SK-N-SH (cell line): ENCODE measurements around the gene AHCYL2. TPM values are rescaled to one million over a fixed set of nuclear protein-coding genes. Genes with fewer than 3 reads are reported as not detected.

Source experiments
- CTCF ChIA-PET: fragments of 300-600, 350-600 bp; formaldehyde crosslinking; extraction: SDS; loops from one replicate; lab custom pipeline; 2021; lab: Yijun Ruan, JAX
- POLR2A ChIA-PET: fragments of 350-600 bp; sonication (Branson Sonifier 250); formaldehyde crosslinking; extraction: SDS; loops from one replicate; lab custom pipeline; 2020; ENCODE audit warnings: antibody characterized with exemption, inconsistent platforms; lab: Yijun Ruan, JAX
- DNase-seq: peaks from one replicate; pipeline ENCODE4 v3.0.0; 2012
- H2AFZ ChIP-seq: fragments of 200-600 bp; sonication (generic); 2 replicates; pipeline ENCODE4 v1.8.1; 2016; ENCODE audit warnings: antibody characterized with exemption, mild to moderate bottlenecking, low read depth
- H3F3A ChIP-seq: fragments of 200-600 bp; sonication (generic); replicated peaks from 2 replicates; pipeline ENCODE3; 2016; ENCODE audit warnings: antibody characterized with exemption, mild to moderate bottlenecking; ENCODE audit not compliant: insufficient read depth
- H3K27ac ChIP-seq, 2 experiments: fragments of 200-500 bp in 1 of 2; fragments of 200-600 bp in 1 of 2; sonication (Bioruptor generic) in 1 of 2; sonication (generic), shearing (Covaris generic) in 1 of 2; 2 replicates each; pipeline versions ENCODE4 v1.5.1 to v1.6.1; 2014 to 2016; ENCODE audit warnings: low read depth in 2 of 2, inconsistent platforms in 1 of 2, low read length in 1 of 2, mild to moderate bottlenecking in 1 of 2, mixed read lengths in 1 of 2
- H3K27me3 ChIP-seq: fragments of 200-600 bp; sonication (generic), shearing (Covaris generic); 2 replicates; pipeline ENCODE4 v1.6.1; 2016; ENCODE audit warnings: mixed run types; ENCODE audit not compliant: insufficient read depth
- H3K36me3 ChIP-seq, 2 experiments: fragments of 200-500 bp in 1 of 2; fragments of 200-600 bp in 1 of 2; sonication (Bioruptor generic) in 1 of 2; sonication (generic) in 1 of 2; replicated peaks in 1 of 2; 2 replicates each; pipeline versions ENCODE3 to v1.5.1; 2014 to 2016; ENCODE audit warnings: low read length in 1 of 2, mild to moderate bottlenecking in 1 of 2; ENCODE audit not compliant: insufficient read depth in 2 of 2, control insufficient read depth in 1 of 2
- H3K4me1 ChIP-seq, 2 experiments: fragments of 200-500 bp in 1 of 2; fragments of 200-600 bp in 1 of 2; sonication (Bioruptor generic) in 1 of 2; sonication (generic), shearing (Covaris generic) in 1 of 2; 2 replicates each; pipeline versions ENCODE4 v1.5.1 to v1.6.1; 2014 to 2016; ENCODE audit warnings: low read depth in 1 of 2, low read length in 1 of 2, mixed run types in 1 of 2; ENCODE audit not compliant: insufficient read depth in 2 of 2, control insufficient read depth in 1 of 2
- H3K4me2 ChIP-seq: fragments of 200-600 bp; sonication (generic), shearing (Covaris generic); 2 replicates; pipeline ENCODE4 v1.6.1; 2017; ENCODE audit warnings: mixed run types
- H3K4me3 ChIP-seq, 2 experiments: fragments of 200-500 bp in 1 of 2; fragments of 200-600 bp in 1 of 2; sonication (Bioruptor generic) in 1 of 2; sonication (generic), shearing (Covaris generic) in 1 of 2; 2 replicates each; pipeline versions ENCODE4 v1.5.1 to v1.8.1; 2014 to 2016; ENCODE audit warnings: low read depth in 2 of 2, inconsistent platforms in 1 of 2, low read length in 1 of 2, mild to moderate bottlenecking in 1 of 2, mixed read lengths in 1 of 2, moderate library complexity in 1 of 2
- H3K79me2 ChIP-seq: fragments of 200-600 bp; sonication (generic); 2 replicates; pipeline ENCODE4 v1.8.1; 2017; ENCODE audit warnings: mild to moderate bottlenecking; ENCODE audit not compliant: insufficient read depth
- H3K9ac ChIP-seq: fragments of 200-600 bp; sonication (generic); 2 replicates; pipeline ENCODE4 v1.6.1; 2017; ENCODE audit warnings: mixed run types
- H3K9me2 ChIP-seq: fragments of 200-600 bp; sonication (generic); 2 replicates; pipeline ENCODE4 v1.6.1; 2017; ENCODE audit warnings: mixed run types
- H3K9me3 ChIP-seq: fragments of 200-600 bp; sonication (generic); 2 replicates; pipeline ENCODE4 v1.6.1; 2017; ENCODE audit warnings: mixed run types, mild to moderate bottlenecking, moderate library complexity
- H4K20me1 ChIP-seq: fragments of 200-600 bp; sonication (generic); 2 replicates; pipeline ENCODE4 v1.6.1; 2017; ENCODE audit warnings: mild to moderate bottlenecking, mixed run types; ENCODE audit not compliant: insufficient read depth
- CHD2 ChIP-seq: fragments of 150-350 bp; IDR thresholded peaks from 2 replicates; pipeline ENCODE4 v1.6.1; 2018; ENCODE audit warnings: low read length; ENCODE audit not compliant: partially characterized antibody
- ELF1 ChIP-seq: IDR thresholded peaks from 2 replicates; pipeline ENCODE4 v1.4.0; 2012
- EP300 ChIP-seq, 2 experiments: IDR thresholded peaks; 2 replicates each; pipeline versions ENCODE4 v1.4.0 to v1.6.1; 2012; ENCODE audit warnings: borderline replicate concordance in 1 of 2, low read depth in 1 of 2, low read length in 1 of 2
- FOSL2 ChIP-seq: IDR thresholded peaks from 2 replicates; pipeline ENCODE4 v1.4.0; 2012; ENCODE audit warnings: low read depth, mild to moderate bottlenecking, moderate library complexity, borderline replicate concordance
- FOXJ3 ChIP-seq: sonication (generic); formaldehyde crosslinking; IDR thresholded peaks from 2 replicates; pipeline ENCODE4 v1.5.1; 2020; ENCODE audit warnings: mild to moderate bottlenecking, missing genetic modification reagents
- FOXM1 ChIP-seq: IDR thresholded peaks from 2 replicates; pipeline ENCODE4 v1.4.0; 2012; ENCODE audit warnings: low read depth, mild to moderate bottlenecking
- JUND ChIP-seq: IDR thresholded peaks from 2 replicates; pipeline ENCODE4 v1.4.0; 2012
- MEF2A ChIP-seq: IDR thresholded peaks from 2 replicates; pipeline ENCODE4 v1.4.0; 2012; ENCODE audit warnings: low read depth, borderline replicate concordance
- MXI1 ChIP-seq: IDR thresholded peaks from 2 replicates; pipeline ENCODE4 v1.6.1; 2012; ENCODE audit warnings: mild to moderate bottlenecking, low read depth, low read length, improper control_type of control experiment
- NRF1 ChIP-seq: IDR thresholded peaks from 2 replicates; pipeline ENCODE4 v1.6.1; 2012; ENCODE audit warnings: low read depth, mild to moderate bottlenecking, low read length
- RFX5 ChIP-seq: IDR thresholded peaks from 2 replicates; pipeline ENCODE4 v1.6.1; 2012; ENCODE audit warnings: mild to moderate bottlenecking, improper control_type of control experiment, low read length
- RXRA ChIP-seq: IDR thresholded peaks from 2 replicates; pipeline ENCODE4 v1.4.0; 2012; ENCODE audit warnings: low read depth, mild to moderate bottlenecking, borderline replicate concordance
- SMC3 ChIP-seq: IDR thresholded peaks from 2 replicates; pipeline ENCODE4 v1.6.1; 2012; ENCODE audit warnings: low read depth, low read length, improper control_type of control experiment
- TAF1 ChIP-seq: IDR thresholded peaks from 2 replicates; pipeline ENCODE4 v1.6.1; 2012; ENCODE audit warnings: low read depth, mild to moderate bottlenecking, low read length, moderate library complexity, borderline replicate concordance
- TEAD4 ChIP-seq: IDR thresholded peaks from 2 replicates; pipeline ENCODE4 v1.4.0; 2012; ENCODE audit warnings: mild to moderate bottlenecking, borderline replicate concordance; ENCODE audit not compliant: insufficient read depth
- WGBS: methylation state at CpG from one replicate; pipeline ENCODE4 v1.1.6; 2017; ENCODE audit warnings: low lambda C conversion rate; 5-methylcytosine and 5-hydroxymethylcytosine counted together
- polyA plus RNA-seq, 3 experiments: library from polyadenylated mRNA; depleted of rRNA; stranded (reverse); fragments of >200 nt; gene quantifications; 2 replicates each; pipeline ENCODE4 v1.2.3, GENCODE V29; 2012
- TF ChIP-seq, protein P1 (sequence below): fragments of 150-350 bp; IDR thresholded peaks from 2 replicates; pipeline ENCODE4 v1.6.1; 2016; ENCODE audit warnings: mild to moderate bottlenecking, low read depth, low read length
- TF ChIP-seq, protein P2 (sequence below): fragments of 150-350 bp; IDR thresholded peaks from 2 replicates; pipeline ENCODE4 v1.6.1; 2017; ENCODE audit warnings: antibody characterized with exemption, low read length, low read depth, borderline replicate concordance
- TF ChIP-seq, protein P3 (sequence below): IDR thresholded peaks from 2 replicates; pipeline ENCODE4 v1.4.0; 2012; ENCODE audit warnings: low read depth, borderline replicate concordance

AHCYL2 gene
- polyA plus RNA-seq, 1 of the 3 experiments (the other 2 are of a cell fraction): 20.4 TPM

DNA sequence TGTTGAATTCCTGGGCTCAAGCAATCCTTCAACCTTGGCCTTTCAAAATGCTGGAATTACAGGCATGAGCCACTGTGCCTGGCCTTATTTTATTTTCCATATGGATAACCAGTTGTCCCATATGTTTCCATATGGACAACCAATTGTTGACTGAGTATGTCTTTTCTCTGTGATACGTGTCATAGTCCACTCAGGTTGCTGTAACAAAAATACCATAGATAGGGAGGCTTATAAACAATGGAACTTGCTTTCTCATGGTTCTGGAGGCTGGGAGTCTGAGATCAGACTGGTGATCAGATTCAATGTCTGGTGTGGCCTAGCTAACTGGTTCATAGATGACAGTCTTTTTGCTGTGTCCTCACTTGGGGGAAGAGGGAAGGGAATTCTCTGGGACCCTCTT, 19.4 kb downstream of the AHCYL2 start (continued):
- TF ChIP-seq TAF1 (no peak), MEF2A (no peak), SMC3 (no peak), MXI1 (no peak), ELF1 (no peak)
- TF ChIP-seq, all 33 proteins: peak for 0

DNA sequence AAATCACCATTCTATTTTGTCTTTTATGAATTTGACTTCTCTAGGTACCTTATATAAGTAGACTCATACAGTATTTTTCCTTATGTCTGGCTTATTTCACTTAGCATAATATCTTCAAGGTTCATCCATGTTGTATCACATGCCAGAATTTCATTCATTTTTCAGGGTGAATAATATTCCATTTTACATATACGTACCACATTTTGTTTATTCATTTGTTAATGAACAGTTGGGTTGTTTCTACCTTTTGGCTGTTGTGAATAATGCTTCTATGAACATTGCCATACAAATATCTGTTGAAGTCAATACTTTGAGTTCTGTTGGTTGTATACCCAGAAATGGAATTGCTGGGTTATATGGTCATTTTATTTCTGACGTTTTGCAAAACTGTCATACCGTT, 20.7 kb downstream of the AHCYL2 start:
- POLR2A ChIA-PET: no interaction called here

More for the DNA sequence above, 20.7 kb downstream of the AHCYL2 start:
- no peaks in the 10 kb centered on the region; a peak in 1 of 4 replicates for H3K4me1 ChIP-seq
- peaks cover 0 to 5% of the 10 kb centered on the region in 2 experiments for H3K36me3 ChIP-seq
- no peak overlapping the region for H2AFZ ChIP-seq
- TF ChIP-seq, protein P1, sequence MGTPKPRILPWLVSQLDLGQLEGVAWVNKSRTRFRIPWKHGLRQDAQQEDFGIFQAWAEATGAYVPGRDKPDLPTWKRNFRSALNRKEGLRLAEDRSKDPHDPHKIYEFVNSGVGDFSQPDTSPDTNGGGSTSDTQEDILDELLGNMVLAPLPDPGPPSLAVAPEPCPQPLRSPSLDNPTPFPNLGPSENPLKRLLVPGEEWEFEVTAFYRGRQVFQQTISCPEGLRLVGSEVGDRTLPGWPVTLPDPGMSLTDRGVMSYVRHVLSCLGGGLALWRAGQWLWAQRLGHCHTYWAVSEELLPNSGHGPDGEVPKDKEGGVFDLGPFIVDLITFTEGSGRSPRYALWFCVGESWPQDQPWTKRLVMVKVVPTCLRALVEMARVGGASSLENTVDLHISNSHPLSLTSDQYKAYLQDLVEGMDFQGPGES: no peak
- TF ChIP-seq FOSL2: no peak
- TF ChIP-seq TEAD4: no peak
- no peak for TF ChIP-seq EP300 (IDR thresholded peaks at IDR 0.05; ENCODE audit: borderline replicate concordance in 1 of 2, low read depth in 1 of 2, low read length in 1 of 2)
- TF ChIP-seq, protein P2, sequence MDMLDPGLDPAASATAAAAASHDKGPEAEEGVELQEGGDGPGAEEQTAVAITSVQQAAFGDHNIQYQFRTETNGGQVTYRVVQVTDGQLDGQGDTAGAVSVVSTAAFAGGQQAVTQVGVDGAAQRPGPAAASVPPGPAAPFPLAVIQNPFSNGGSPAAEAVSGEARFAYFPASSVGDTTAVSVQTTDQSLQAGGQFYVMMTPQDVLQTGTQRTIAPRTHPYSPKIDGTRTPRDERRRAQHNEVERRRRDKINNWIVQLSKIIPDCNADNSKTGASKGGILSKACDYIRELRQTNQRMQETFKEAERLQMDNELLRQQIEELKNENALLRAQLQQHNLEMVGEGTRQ: no peak
- TF ChIP-seq FOXJ3 (CRISPR knock-in tag): no peak
- no peak for TF ChIP-seq RFX5
- no peak for TF ChIP-seq FOXM1
- TF ChIP-seq JUND: no peak
- TF ChIP-seq NRF1: no peak
- no peak for TF ChIP-seq RXRA
- TF ChIP-seq, protein P3, sequence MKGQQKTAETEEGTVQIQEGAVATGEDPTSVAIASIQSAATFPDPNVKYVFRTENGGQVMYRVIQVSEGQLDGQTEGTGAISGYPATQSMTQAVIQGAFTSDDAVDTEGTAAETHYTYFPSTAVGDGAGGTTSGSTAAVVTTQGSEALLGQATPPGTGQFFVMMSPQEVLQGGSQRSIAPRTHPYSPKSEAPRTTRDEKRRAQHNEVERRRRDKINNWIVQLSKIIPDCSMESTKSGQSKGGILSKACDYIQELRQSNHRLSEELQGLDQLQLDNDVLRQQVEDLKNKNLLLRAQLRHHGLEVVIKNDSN: no peak
- TF ChIP-seq MXI1: no peak
- TF ChIP-seq CHD2: no peak
- no peak for TF ChIP-seq MEF2A
- H3K9me2 ChIP-seq: no peaks in the 10 kb centered on the region
- H3K27me3 ChIP-seq: no peaks in the 10 kb centered on the region
- 0 out of 2 replicates have a peak, but pooled peaks cover 6% of the 10 kb centered on the region for H3K9me3 ChIP-seq
- peaks cover 24% of the 10 kb centered on the region; the same call in 1 of the 2 replicates for H3K79me2 ChIP-seq
- CTCF ChIA-PET: no interaction called here
- WGBS: 85% methylated on average over 3 of the region's 3 CpGs
- no peak overlapping the region for H3K27ac ChIP-seq
- H3K4me3 ChIP-seq: no peak overlapping the region
- no peak overlapping the region for H3K9ac ChIP-seq
- DNase-seq: no peak
- no peaks in the 10 kb centered on the region for H3F3A ChIP-seq
- H3K4me2 ChIP-seq: no peak overlapping the region
- H4K20me1 ChIP-seq: no peaks in the 10 kb centered on the region
